Mesothelial cell of epicardium (in vitro differentiated cells): ENCODE measurements around the gene SFMBT2. TPM values are rescaled to one million over a fixed set of nuclear protein-coding genes. Genes with fewer than 3 reads are reported as not detected.
"Not testable (repeated sequence)": the region's sequence is repeated elsewhere in the genome, so short reads cannot be mapped to it uniquely, and the experiment has no call there.

Source experiments
- DNase-seq, 2 experiments: peaks; one replicate each; pipeline ENCODE4 v3.0.0; 2021; ENCODE audit warnings: low spot score in 2 of 2; ENCODE audit not compliant: unreplicated experiment in 2 of 2
- H3K27ac Mint-ChIP-seq: 2 replicates; pipeline ENCODE4 v1.8.0; 2021; ENCODE audit warnings: mixed read lengths
- H3K27me3 Mint-ChIP-seq: 2 replicates; pipeline ENCODE4 v1.8.0; 2021; ENCODE audit warnings: low read depth, mixed read lengths
- H3K36me3 Mint-ChIP-seq: 2 replicates; pipeline ENCODE4 v1.8.0; 2021; ENCODE audit warnings: mixed read lengths
- H3K4me1 Mint-ChIP-seq: 2 replicates; pipeline ENCODE4 v1.8.0; 2021; ENCODE audit warnings: mixed read lengths
- H3K4me3 Mint-ChIP-seq: 2 replicates; pipeline ENCODE4 v1.8.0; 2021; ENCODE audit warnings: mild to moderate bottlenecking, moderate library complexity, mixed read lengths
- H3K9me3 Mint-ChIP-seq: 2 replicates; pipeline ENCODE4 v1.8.0; 2021; ENCODE audit warnings: mixed read lengths
- CTCF ChIP-seq: fragments of 200-600 bp; sonication (generic); IDR thresholded peaks from one replicate; pipeline ENCODE4 v1.5.0; 2021; ENCODE audit warnings: antibody characterized with exemption; ENCODE audit not compliant: unreplicated experiment
- total RNA-seq: library from RNA; stranded (reverse); gene quantifications from 3 replicates; pipeline ENCODE4 v1.2.1, GENCODE V29; 2021

SFMBT2 gene
- total RNA-seq, 1 donor from 2014 or later: 2.3 TPM

GRCh38 chr10:7230951-7231350, 179.9 kb downstream of the SFMBT2 start:
- peaks cover 3% of the 10 kb centered on the region for H3K36me3 Mint-ChIP-seq
- DNase-seq: no peak
- H3K4me3 Mint-ChIP-seq: no peak overlapping the region
- H3K27me3 Mint-ChIP-seq: peaks cover 86% of the 10 kb centered on the region
- H3K27ac Mint-ChIP-seq: no peak overlapping the region
- H3K4me1 Mint-ChIP-seq: peaks cover 13% of the 10 kb centered on the region
- H3K9me3 Mint-ChIP-seq: peaks cover 10% of the 10 kb centered on the region
- TF ChIP-seq CTCF: no peak

- H3K36me3 Mint-ChIP-seq: no peaks in the 10 kb centered on the region
- H3K4me3 Mint-ChIP-seq: no peak overlapping the region
- peaks cover 4% of the 10 kb centered on the region for H3K9me3 Mint-ChIP-seq
- H3K27me3 Mint-ChIP-seq: peaks cover 86% of the 10 kb centered on the region
- H3K27ac Mint-ChIP-seq: no peak overlapping the region
- TF ChIP-seq CTCF: no peak
- DNase-seq: no peak
- H3K4me1 Mint-ChIP-seq: peaks cover 13% of the 10 kb centered on the region
Observed at GRCh38 chr10:7230036-7230435, 180.8 kb downstream of the SFMBT2 start.

- peaks cover 56% of the 10 kb centered on the region for H3K27me3 Mint-ChIP-seq
- H3K9me3 Mint-ChIP-seq: peaks cover 25% of the 10 kb centered on the region
Observed at GRCh38 chr10:7225133-7225532, 185.7 kb downstream of the SFMBT2 start.

DNA sequence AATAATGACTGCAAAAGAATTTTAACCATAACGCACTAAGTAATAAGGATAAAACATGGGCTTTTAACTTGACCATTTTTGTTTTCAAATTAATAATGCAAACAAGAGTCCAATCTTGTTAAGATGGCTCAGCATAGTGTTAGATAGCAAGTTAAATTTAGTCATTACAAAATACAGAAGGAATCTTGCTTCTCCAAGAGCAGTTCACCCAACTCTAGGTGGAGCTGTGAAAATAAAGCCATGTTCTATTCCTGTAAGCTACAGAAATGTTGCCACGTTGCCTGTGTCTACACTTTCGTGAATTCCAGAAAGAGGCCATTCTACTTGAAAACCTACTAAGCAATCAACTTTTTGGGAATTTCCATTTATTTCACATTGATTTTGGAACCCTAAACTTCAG, 191.9 kb downstream of the SFMBT2 start:
- H3K36me3 Mint-ChIP-seq: peaks cover 4% of the 10 kb centered on the region
- H3K27ac Mint-ChIP-seq: no peak overlapping the region
- DNase-seq: no peak
- H3K4me3 Mint-ChIP-seq: no peak overlapping the region
- peaks cover 14% of the 10 kb centered on the region for H3K9me3 Mint-ChIP-seq
- TF ChIP-seq CTCF: no peak
- no peaks in the 10 kb centered on the region for H3K4me1 Mint-ChIP-seq
- peaks cover 25% of the 10 kb centered on the region for H3K27me3 Mint-ChIP-seq

More at GRCh38 chr10:7225133-7225532, 185.7 kb downstream of the SFMBT2 start:
- Mint-ChIP-seq H3K36me3 (peaks cover 8% of the 10 kb centered on the region), H3K4me1 (no peaks in the 10 kb centered on the region), H3K27ac (no peak overlapping the region), H3K4me3 (no peak overlapping the region)
- DNase-seq: no peak
- TF ChIP-seq CTCF: no peak

DNA sequence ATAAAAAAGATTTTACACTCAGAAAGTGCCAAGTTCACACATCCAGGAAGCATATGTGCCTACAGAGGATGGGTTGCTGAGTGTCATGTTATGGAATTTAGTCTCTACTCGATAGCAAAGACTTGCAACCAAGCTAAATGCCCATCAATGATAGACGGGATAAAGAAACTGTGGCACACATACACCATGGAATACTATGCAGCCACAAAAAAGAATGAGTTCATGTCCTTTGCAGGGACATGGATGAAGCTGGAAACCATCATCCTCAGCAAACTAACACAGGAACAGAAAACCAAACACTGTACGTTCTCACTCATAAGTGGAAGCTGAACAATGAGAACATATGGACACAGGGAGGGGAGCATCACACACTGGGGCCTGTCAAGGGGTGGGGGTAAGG, 198.1 kb downstream of the SFMBT2 start:
- H3K4me3 Mint-ChIP-seq, H3K36me3 Mint-ChIP-seq, H3K9me3 Mint-ChIP-seq, DNase-seq, H3K4me1 Mint-ChIP-seq, H3K27ac Mint-ChIP-seq: not testable (repeated sequence)
- H3K27me3 Mint-ChIP-seq: peaks cover 49% of the 10 kb centered on the region

- DNase-seq: no peak
- Mint-ChIP-seq H3K27ac (no peak overlapping the region), H3K4me3 (no peak overlapping the region), H3K27me3 (peaks cover 51% of the 10 kb centered on the region), H3K4me1 (no peaks in the 10 kb centered on the region), H3K9me3 (no peaks in the 10 kb centered on the region), H3K36me3 (no peaks in the 10 kb centered on the region)
- no peak for TF ChIP-seq CTCF
Observed at GRCh38 chr10:7211857-7212577, 198.8 kb downstream of the SFMBT2 start.
